Stimulated activated CD8-positive, alpha-beta memory T cell treated with anti-CD3 and anti-CD28 coated beads, Interleukin-4, amount 100 ng/mL, for 24 hours (primary cell): ENCODE measurements around the gene PRPF40B.

Experiments used
- DNase-seq: peaks from one replicate; pipeline ENCODE4 v3.0.0-alpha.2; 2020; ENCODE audit warnings: low read depth

Gene PRPF40B

GRCh38 chr12:49684310-49684854 lies 61.0 kb downstream of the PRPF40B start:
- DNase-seq, result no peak

DNA sequence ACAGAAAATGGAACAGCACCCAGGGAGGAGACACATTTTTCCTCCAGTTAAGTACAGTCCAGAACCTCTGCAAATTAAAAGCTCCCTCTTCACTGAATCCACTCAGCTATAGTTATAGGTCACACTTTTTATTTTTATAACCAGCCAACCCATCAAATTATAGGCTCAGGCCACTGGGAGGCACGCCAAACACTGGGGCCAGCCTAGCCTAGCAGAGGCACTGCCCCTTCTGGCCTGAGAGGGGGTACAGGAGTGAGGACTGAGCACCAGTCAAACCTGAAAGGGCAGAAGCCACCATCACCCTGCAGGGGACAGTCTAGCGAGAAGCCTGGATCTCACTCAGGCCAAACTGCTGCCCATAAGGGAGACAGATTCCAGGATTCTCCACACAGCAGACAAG lies 64.6 kb downstream of the PRPF40B start:
- no peak for DNase-seq

GRCh38 chr12:49689237-49689636 lies 65.9 kb downstream of the PRPF40B start:
- no peak for DNase-seq

- DNase-seq, result no peak
Measured at GRCh38 chr12:49689785-49690184, 66.4 kb downstream of the PRPF40B start.

DNA sequence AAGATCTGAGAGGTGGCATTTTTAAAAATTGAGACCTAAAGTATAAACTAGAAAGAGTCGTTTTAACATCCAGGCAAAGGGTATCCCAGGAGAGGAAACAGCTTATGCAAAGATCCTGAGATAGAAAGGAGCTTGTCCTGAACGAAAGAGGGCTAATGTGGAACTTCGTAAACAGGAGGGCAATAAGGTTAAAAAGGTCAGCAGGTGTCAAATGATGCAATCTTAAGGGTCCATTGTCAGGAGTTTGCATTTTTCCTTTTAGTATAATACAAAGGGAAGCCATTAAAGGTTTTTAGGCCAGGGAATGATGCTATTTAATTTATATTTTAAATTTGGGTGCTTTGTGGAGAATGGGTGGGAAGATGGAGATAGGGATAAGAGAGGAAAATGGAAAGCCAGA lies 69.5 kb downstream of the PRPF40B start:
- DNase-seq, result no peak

- no peak for DNase-seq
Measured at GRCh38 chr12:49693931-49694444, 70.6 kb downstream of the PRPF40B start.
